Measurements from ENCODE around the gene U2SURP. TPM values are rescaled to one million over a fixed set of nuclear protein-coding genes. Genes with fewer than 3 reads are reported as not detected.
"Not testable (repeated sequence)": the region's sequence is repeated elsewhere in the genome, so short reads cannot be mapped to it uniquely, and the experiment has no call there.

Gene U2SURP
- total RNA-seq, 2 donors from 2014 or later = 65.4 to 68.2 TPM

- 70 to 87% methylated on average over 1 of the region's 1 CpG for WGBS, 2 donors
- Histone ChIP-seq H3K27me3 (no peaks in the 10 kb centered on the region), H3K9me3 (no peaks in the 10 kb centered on the region), H3K27ac (no peak overlapping the region), H3K36me3 (replicated peaks in 1 of 2; ENCODE audit: insufficient read depth in 1 of 2, low read depth in 2 of 2) (peaks cover 5 to 16% of the 10 kb centered on the region in 2 donors), H3K4me3 (no peak overlapping the region), H3K4me1 (peaks cover 4% of the 10 kb centered on the region)
- no peak for ATAC-seq
- TF ChIP-seq CTCF (IDR thresholded peaks at IDR 0.05) (no peak), POLR2A (IDR thresholded peaks at IDR 0.05) (no peak)
- intact Hi-C loops (cut with DNase I) = no loop called here
- no peak for DNase-seq
Observed at GRCh38 chr3:143041903-143042302, 40.5 kb downstream of the U2SURP start.

DNA sequence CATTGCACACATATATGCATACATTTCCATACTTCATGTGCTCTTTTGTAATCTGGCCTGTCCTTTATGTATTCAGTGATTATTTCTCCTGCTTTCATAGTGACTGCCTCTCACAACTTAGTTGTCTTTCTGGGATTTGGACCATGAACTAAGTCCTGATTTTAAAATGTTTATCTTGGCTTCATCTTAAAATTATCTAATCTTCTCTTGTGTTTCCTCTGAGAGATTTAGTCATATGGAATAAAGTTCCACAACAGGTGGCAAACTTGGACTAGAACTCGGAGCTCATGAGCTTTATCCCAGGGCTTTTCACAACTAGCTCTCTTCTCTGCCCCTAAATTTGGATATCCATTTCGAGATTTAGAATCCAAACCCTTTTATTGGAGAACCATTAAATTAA lies 44.3 kb downstream of the U2SURP start:
- Histone ChIP-seq H3K27me3 (no peaks in the 10 kb centered on the region), H3K36me3 (replicated peaks in 1 of 2; ENCODE audit: insufficient read depth in 1 of 2, low read depth in 2 of 2) (peaks cover 5 to 12% of the 10 kb centered on the region in 2 donors), H3K9me3 (no peaks in the 10 kb centered on the region), H3K27ac (no peak overlapping the region), H3K4me3 (no peak overlapping the region), H3K4me1 (no peaks in the 10 kb centered on the region)
- WGBS, 2 donors = 79 to 81% methylated on average over 2 of the region's 2 CpGs
- no peak for DNase-seq
- TF ChIP-seq CTCF (IDR thresholded peaks at IDR 0.05) (no peak), POLR2A (IDR thresholded peaks at IDR 0.05) (no peak)
- no peak for ATAC-seq
- intact Hi-C loops (cut with DNase I) = no loop called here

- H3K9me3 ChIP-seq; H3K27me3 ChIP-seq; H3K4me3 ChIP-seq; ATAC-seq; H3K27ac ChIP-seq; DNase-seq; intact Hi-C loops (cut with DNase I); H3K4me1 ChIP-seq: not testable (repeated sequence)
- WGBS, 2 donors = 91 to 99% methylated on average over 2 to 5 of the region's 5 CpGs
- peaks cover 5 to 14% of the 10 kb centered on the region in 2 donors for H3K36me3 ChIP-seq (replicated peaks in 1 of 2; ENCODE audit: insufficient read depth in 1 of 2, low read depth in 2 of 2)
Observed at GRCh38 chr3:143046075-143046474, 44.7 kb downstream of the U2SURP start.

GRCh38 chr3:143054011-143054410 lies 52.6 kb downstream of the U2SURP start:
- Histone ChIP-seq H3K36me3 (replicated peaks in 1 of 2; ENCODE audit: insufficient read depth in 1 of 2, low read depth in 2 of 2) (peaks cover 0 to 17% of the 10 kb centered on the region in 2 donors), H3K4me3 (no peak overlapping the region), H3K27ac (no peak overlapping the region), H3K27me3 (no peaks in the 10 kb centered on the region), H3K9me3 (no peaks in the 10 kb centered on the region), H3K4me1 (peaks cover 4% of the 10 kb centered on the region)
- ATAC-seq (no peak), DNase-seq (no peak)
- no peak for TF ChIP-seq CTCF (IDR thresholded peaks at IDR 0.05)
- intact Hi-C loops (cut with DNase I) = no loop called here
- WGBS, 2 donors = 91 to 95% methylated on average over 2 of the region's 2 CpGs

GRCh38 chr3:143056372-143056771 lies 55.0 kb downstream of the U2SURP start:
- peaks cover 0 to 12% of the 10 kb centered on the region in 2 donors for H3K36me3 ChIP-seq (replicated peaks in 1 of 2; ENCODE audit: insufficient read depth in 1 of 2, low read depth in 2 of 2)
- intact Hi-C loops (cut with DNase I) = no loop called here

More at GRCh38 chr3:143056372-143056771, 55.0 kb downstream of the U2SURP start:
- no peak for TF ChIP-seq POLR2A (IDR thresholded peaks at IDR 0.05)
- TF ChIP-seq CTCF (IDR thresholded peaks at IDR 0.05) = no peak
- Histone ChIP-seq H3K27me3 (no peaks in the 10 kb centered on the region), H3K4me1 (peaks cover 4% of the 10 kb centered on the region), H3K9me3 (no peaks in the 10 kb centered on the region), H3K4me3 (no peak overlapping the region), H3K27ac (no peak overlapping the region)
- WGBS, 2 donors = 91 to 97% methylated on average over 3 of the region's 3 CpGs
- DNase-seq (no peak), ATAC-seq (no peak)

Measured in body of pancreas (tissue), 4 donors.